Upper lobe of left lung (tissue), 6 donors: ENCODE results near the gene MAP1B. TPM values are rescaled to one million over a fixed set of nuclear protein-coding genes. Genes with fewer than 3 reads are reported as not detected.

Experiments
- ATAC-seq, 2 donors: fragments of 200-7000 bp; cut with Tn5 transposase; one replicate each; pipeline ENCODE4 v1.9.1; 2022; ENCODE audit warnings: mild to moderate bottlenecking in 2 of 2, moderate library complexity in 2 of 2; ENCODE audit not compliant: low FRiP score in 2 of 2
- DNase-seq, 2 donors: peaks; one replicate each; pipeline ENCODE4 v3.0.0-alpha.2; 2019 to 2020
- H3K27ac ChIP-seq, 4 donors: fragments of 200-600 bp; sonication (generic); one replicate each; pipeline ENCODE4 v1.5.1; 2016 to 2019
- H3K27me3 ChIP-seq, 4 donors: fragments of 200-600 bp; sonication (generic); one replicate each; pipeline ENCODE4 v1.5.1; 2017 to 2019
- H3K36me3 ChIP-seq, 4 donors: fragments of 200-600 bp; sonication (generic); one replicate each; pipeline ENCODE4 v1.5.1; 2016 to 2019
- H3K4me1 ChIP-seq, 4 donors: fragments of 200-600 bp; sonication (generic); one replicate each; pipeline ENCODE4 v1.5.1; 2018 to 2019
- H3K4me3 ChIP-seq, 4 donors: fragments of 200-600 bp; sonication (generic); one replicate each; pipeline ENCODE4 v1.5.1; 2017 to 2019; ENCODE audit warnings: mild to moderate bottlenecking in 2 of 4, moderate library complexity in 1 of 4
- H3K9me3 ChIP-seq, 4 donors: fragments of 200-600 bp; sonication (generic); one replicate each; pipeline ENCODE4 v1.5.1; 2018 to 2019
- CTCF ChIP-seq, 6 experiments: fragments of 450-650 bp in 4 of 6; fragments of 200-600 bp in 2 of 6; sonication (generic) in 2 of 6; IDR thresholded peaks; one replicate each; pipeline ENCODE4 v1.5.1; 2016 to 2019; ENCODE audit warnings: antibody characterized with exemption in 6 of 6
- EP300 ChIP-seq, 4 donors: sonication (generic); formaldehyde crosslinking; IDR thresholded peaks; one replicate each; pipeline ENCODE4 v1.5.1; 2017; ENCODE audit warnings: antibody characterized with exemption in 4 of 4, control low read depth in 2 of 4
- POLR2A ChIP-seq, 4 donors: fragments of 450-650 bp; IDR thresholded peaks; one replicate each; pipeline ENCODE4 v1.5.1; 2016 to 2017; ENCODE audit warnings: antibody characterized with exemption in 4 of 4, mild to moderate bottlenecking in 2 of 4
- POLR2AphosphoS5 ChIP-seq, 2 donors: sonication (generic); formaldehyde crosslinking; IDR thresholded peaks; one replicate each; pipeline ENCODE4 v1.5.1; 2017; ENCODE audit warnings: antibody characterized with exemption in 2 of 2
- WGBS, 2 donors: methylation state at CpG; one replicate each; pipeline ENCODE4 v1.1.5; 2017 to 2018; 5-methylcytosine and 5-hydroxymethylcytosine counted together
- total RNA-seq, 6 donors: library from RNA; depleted of rRNA in 4 of 6; stranded (reverse); fragments of >200 nt in 4 of 6; gene quantifications; one replicate each; pipeline versions ENCODE4 v1.1.0 to v1.2.1, GENCODE V29; 2016 to 2021
- donor health status: DM: no; HTN: no; CAD: no; lungs with moderate emphysema.
- donor health status: DM: no; HTN: yes; CAD: no; lungs with severe emphysema.

Gene MAP1B
- total RNA-seq, 6 donors from 2014 or later, result 21.6 to 59.4 (median 38.0) TPM

- Histone ChIP-seq H3K4me3 (no peak overlapping the region), H3K9me3 (no peaks in the 10 kb centered on the region), H3K4me1 (peaks cover 0 to 4% (median 0%) of the 10 kb centered on the region in 4 donors), H3K27ac (no peak overlapping the region), H3K36me3 (peaks cover 2 to 5% (median 3%) of the 10 kb centered on the region in 4 donors), H3K27me3 (no peaks in the 10 kb centered on the region)
- ATAC-seq (no peak), DNase-seq (no peak)
- 97% methylated on average over 4 of the region's 4 CpGs for WGBS, 2 donors
- TF ChIP-seq POLR2A (IDR thresholded peaks at IDR 0.05) (no peak), CTCF (IDR thresholded peaks at IDR 0.05) (no peak), POLR2AphosphoS5 (IDR thresholded peaks at IDR 0.05) (no peak), EP300 (IDR thresholded peaks at IDR 0.05) (no peak)
Observed at GRCh38 chr5:72213482-72213881, 106.2 kb downstream of the MAP1B start.

GRCh38 chr5:72214168-72214567 is 106.9 kb downstream of the MAP1B start:
- ATAC-seq, result no peak
- 90 to 95% methylated on average over 4 of the region's 4 CpGs for WGBS, 2 donors
- no peak overlapping the region for H3K4me3 ChIP-seq

DNA sequence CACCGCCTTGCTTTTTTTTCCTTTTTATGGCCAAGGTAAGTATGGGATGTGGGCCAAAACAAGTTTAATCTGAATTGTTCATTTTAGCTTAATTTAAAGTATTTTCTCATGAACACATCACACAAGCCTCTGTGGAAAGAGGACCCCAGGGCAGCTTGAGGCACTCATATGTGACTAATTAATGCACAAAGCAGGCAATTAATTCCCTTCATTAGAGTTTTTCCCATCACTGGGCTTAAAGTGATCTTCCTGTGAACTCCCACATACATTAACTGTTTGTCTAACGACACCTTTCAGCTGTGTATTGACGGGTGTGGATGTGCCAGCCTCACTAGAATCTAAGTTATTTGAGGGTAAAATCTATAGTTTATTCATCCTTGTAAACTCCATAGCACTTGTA is 109.5 kb downstream of the MAP1B start:
- Histone ChIP-seq H3K4me3 (no peak overlapping the region), H3K9me3 (no peaks in the 10 kb centered on the region), H3K4me1 (no peaks in the 10 kb centered on the region), H3K27me3 (no peaks in the 10 kb centered on the region), H3K27ac (no peak overlapping the region), H3K36me3 (peaks cover 15 to 37% (median 32%) of the 10 kb centered on the region in 4 donors)
- no peak for DNase-seq
- TF ChIP-seq CTCF (IDR thresholded peaks at IDR 0.05) (no peak), POLR2AphosphoS5 (IDR thresholded peaks at IDR 0.05) (no peak), EP300 (IDR thresholded peaks at IDR 0.05) (no peak), POLR2A (IDR thresholded peaks at IDR 0.05) (no peak)
- WGBS, 2 donors, result 93 to 99% methylated on average over 3 of the region's 3 CpGs
- no peak for ATAC-seq

More at GRCh38 chr5:72214168-72214567, 106.9 kb downstream of the MAP1B start:
- no peak overlapping the region for H3K27ac ChIP-seq
- TF ChIP-seq CTCF (IDR thresholded peaks at IDR 0.05) (no peak), POLR2A (IDR thresholded peaks at IDR 0.05) (no peak)
- peaks cover 0 to 4% (median 0%) of the 10 kb centered on the region in 4 donors for H3K4me1 ChIP-seq
- H3K27me3 ChIP-seq, result no peaks in the 10 kb centered on the region
- no peaks in the 10 kb centered on the region for H3K9me3 ChIP-seq
- no peak for DNase-seq
- H3K36me3 ChIP-seq, result peaks cover 5 to 11% (median 8%) of the 10 kb centered on the region in 4 donors

- ATAC-seq, result no peak
- Histone ChIP-seq H3K36me3 (peaks cover 22 to 78% (median 57%) of the 10 kb centered on the region in 4 donors), H3K4me1 (no peaks in the 10 kb centered on the region), H3K27me3 (no peaks in the 10 kb centered on the region), H3K4me3 (no peak overlapping the region), H3K9me3 (no peaks in the 10 kb centered on the region), H3K27ac (no peak overlapping the region)
- DNase-seq, result no peak
- WGBS, 2 donors, result 100% methylated on average over 1 of the region's 1 CpG
- TF ChIP-seq CTCF (IDR thresholded peaks at IDR 0.05) (no peak), EP300 (IDR thresholded peaks at IDR 0.05) (no peak), POLR2A (IDR thresholded peaks at IDR 0.05) (no peak), POLR2AphosphoS5 (IDR thresholded peaks at IDR 0.05) (no peak)
Observed at GRCh38 chr5:72221099-72221498, 113.8 kb downstream of the MAP1B start.

- TF ChIP-seq CTCF (IDR thresholded peaks at IDR 0.05) (no peak), POLR2AphosphoS5 (IDR thresholded peaks at IDR 0.05) (no peak), EP300 (IDR thresholded peaks at IDR 0.05) (no peak)
- 80 to 91% methylated on average over 4 of the region's 4 CpGs for WGBS, 2 donors
- Histone ChIP-seq H3K27me3 (no peaks in the 10 kb centered on the region), H3K4me3 (no peak overlapping the region), H3K27ac (no peak overlapping the region), H3K4me1 (no peaks in the 10 kb centered on the region), H3K36me3 (peaks cover 22 to 82% (median 60%) of the 10 kb centered on the region in 4 donors), H3K9me3 (no peaks in the 10 kb centered on the region)
- DNase-seq (no peak), ATAC-seq (no peak)
Observed at GRCh38 chr5:72221541-72221940, 114.3 kb downstream of the MAP1B start.
